ENCODE measurements around the gene SERPINA1.

DNA sequence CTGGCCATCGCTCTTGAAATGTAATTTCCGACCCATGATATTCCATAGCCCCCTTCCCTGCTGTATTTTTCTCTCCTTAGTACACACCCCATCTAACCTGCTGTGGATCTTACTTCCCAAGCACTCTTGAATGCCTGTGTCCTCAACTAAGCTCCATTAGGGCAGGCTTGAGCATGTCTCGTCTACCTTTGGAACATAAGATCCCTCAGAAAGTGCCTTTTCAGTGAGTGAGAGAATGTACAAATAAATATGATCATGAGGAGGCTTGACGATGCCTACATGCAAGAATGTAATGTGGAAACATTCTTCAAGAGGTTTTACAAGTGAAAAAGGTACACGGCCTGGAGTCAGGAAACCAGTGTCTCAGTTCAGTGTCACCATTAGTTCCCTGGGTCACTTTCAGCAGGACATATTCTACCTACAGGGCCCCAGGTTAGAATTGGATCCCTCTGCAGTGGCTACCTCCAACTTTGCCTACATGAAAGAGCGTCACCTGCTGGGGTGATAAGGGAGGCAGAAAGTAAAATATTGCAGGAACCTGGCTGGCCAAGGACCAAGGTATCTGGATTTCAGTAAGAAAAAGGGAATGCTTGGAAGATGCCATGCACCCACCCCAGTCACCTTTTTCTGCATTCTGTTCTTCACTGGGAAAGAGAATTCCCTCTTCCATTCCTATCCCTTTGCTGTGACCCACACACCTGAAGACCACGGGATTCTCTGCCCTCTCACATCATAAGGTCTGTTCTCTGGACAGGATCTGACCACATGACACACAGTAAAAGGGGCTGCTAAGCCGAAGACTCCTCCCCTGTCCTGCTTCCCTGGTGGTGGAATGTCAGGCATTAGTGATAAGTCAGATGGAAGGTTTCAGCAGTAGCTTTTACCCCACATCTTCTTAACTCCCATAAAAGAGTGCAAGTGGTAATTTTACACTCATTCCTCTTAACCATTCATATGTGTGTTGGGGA, 24.6 kb upstream of the SERPINA1 start:
- TF ChIP-seq CTCF (conservative IDR thresholded peaks at IDR 0.05 in 1 of 2, IDR thresholded peaks at IDR 0.05 in 1 of 2; ENCODE audit: extremely low read depth in 1 of 2, insufficient read depth in 1 of 2, low read depth in 1 of 2, low read length in 2 of 2) = peak; percentile 50 to 82
- TF ChIP-seq EZH2 (IDR thresholded peaks at IDR 0.05; ENCODE audit: borderline replicate concordance, low read length) = no peak
